Upper lobe of left lung (tissue), 6 donors: ENCODE results near the gene POC5. TPM values are rescaled to one million over a fixed set of nuclear protein-coding genes. Genes with fewer than 3 reads are reported as not detected.
"Not testable (repeated sequence)": the region's sequence is repeated elsewhere in the genome, so short reads cannot be mapped to it uniquely, and the experiment has no call there.

Source experiments
- ATAC-seq, 2 donors: fragments of 200-7000 bp; cut with Tn5 transposase; one replicate each; pipeline ENCODE4 v1.9.1; 2022; ENCODE audit warnings: mild to moderate bottlenecking in 2 of 2, moderate library complexity in 2 of 2; ENCODE audit not compliant: low FRiP score in 2 of 2
- DNase-seq, 2 donors: peaks; one replicate each; pipeline ENCODE4 v3.0.0-alpha.2; 2019 to 2020
- H3K27ac ChIP-seq, 4 donors: fragments of 200-600 bp; sonication (generic); one replicate each; pipeline ENCODE4 v1.5.1; 2016 to 2019
- H3K27me3 ChIP-seq, 4 donors: fragments of 200-600 bp; sonication (generic); one replicate each; pipeline ENCODE4 v1.5.1; 2017 to 2019
- H3K36me3 ChIP-seq, 4 donors: fragments of 200-600 bp; sonication (generic); one replicate each; pipeline ENCODE4 v1.5.1; 2016 to 2019
- H3K4me1 ChIP-seq, 4 donors: fragments of 200-600 bp; sonication (generic); one replicate each; pipeline ENCODE4 v1.5.1; 2018 to 2019
- H3K4me3 ChIP-seq, 4 donors: fragments of 200-600 bp; sonication (generic); one replicate each; pipeline ENCODE4 v1.5.1; 2017 to 2019; ENCODE audit warnings: mild to moderate bottlenecking in 2 of 4, moderate library complexity in 1 of 4
- H3K9me3 ChIP-seq, 4 donors: fragments of 200-600 bp; sonication (generic); one replicate each; pipeline ENCODE4 v1.5.1; 2018 to 2019
- CTCF ChIP-seq, 6 experiments: fragments of 450-650 bp in 4 of 6; fragments of 200-600 bp in 2 of 6; sonication (generic) in 2 of 6; IDR thresholded peaks; one replicate each; pipeline ENCODE4 v1.5.1; 2016 to 2019; ENCODE audit warnings: antibody characterized with exemption in 6 of 6
- EP300 ChIP-seq, 4 donors: sonication (generic); formaldehyde crosslinking; IDR thresholded peaks; one replicate each; pipeline ENCODE4 v1.5.1; 2017; ENCODE audit warnings: antibody characterized with exemption in 4 of 4, control low read depth in 2 of 4
- POLR2A ChIP-seq, 4 donors: fragments of 450-650 bp; IDR thresholded peaks; one replicate each; pipeline ENCODE4 v1.5.1; 2016 to 2017; ENCODE audit warnings: antibody characterized with exemption in 4 of 4, mild to moderate bottlenecking in 2 of 4
- POLR2AphosphoS5 ChIP-seq, 2 donors: sonication (generic); formaldehyde crosslinking; IDR thresholded peaks; one replicate each; pipeline ENCODE4 v1.5.1; 2017; ENCODE audit warnings: antibody characterized with exemption in 2 of 2
- WGBS, 2 donors: methylation state at CpG; one replicate each; pipeline ENCODE4 v1.1.5; 2017 to 2018; 5-methylcytosine and 5-hydroxymethylcytosine counted together
- total RNA-seq, 6 donors: library from RNA; depleted of rRNA in 4 of 6; stranded (reverse); fragments of >200 nt in 4 of 6; gene quantifications; one replicate each; pipeline versions ENCODE4 v1.1.0 to v1.2.1, GENCODE V29; 2016 to 2021
- donor health status: DM: no; HTN: no; CAD: no; lungs with moderate emphysema.
- donor health status: DM: no; HTN: yes; CAD: no; lungs with severe emphysema.

The POC5 gene
- total RNA-seq, 6 donors from 2014 or later: 8.9 to 46.2 (median 12.2) TPM

- H3K36me3 ChIP-seq: no peaks in the 10 kb centered on the region
- H3K4me3 ChIP-seq: no peak overlapping the region
- no peaks in the 10 kb centered on the region for H3K9me3 ChIP-seq
- DNase-seq (no peak), ATAC-seq (no peak)
- no peaks in the 10 kb centered on the region for H3K27me3 ChIP-seq
- H3K4me1 ChIP-seq: no peaks in the 10 kb centered on the region
- TF ChIP-seq POLR2AphosphoS5 (IDR thresholded peaks at IDR 0.05) (no peak), CTCF (IDR thresholded peaks at IDR 0.05) (no peak), POLR2A (IDR thresholded peaks at IDR 0.05) (no peak), EP300 (IDR thresholded peaks at IDR 0.05) (no peak)
- 63 to 76% methylated on average over 3 of the region's 3 CpGs for WGBS, 2 donors
- H3K27ac ChIP-seq: no peak overlapping the region
Measured at GRCh38 chr5:75729321-75729720, 12.1 kb upstream of the POC5 start.

- TF ChIP-seq POLR2AphosphoS5 (IDR thresholded peaks at IDR 0.05): no peak
- no peak for TF ChIP-seq CTCF (IDR thresholded peaks at IDR 0.05)
- TF ChIP-seq EP300 (IDR thresholded peaks at IDR 0.05): no peak
- TF ChIP-seq POLR2A (IDR thresholded peaks at IDR 0.05): no peak
- H3K36me3 ChIP-seq: no peaks in the 10 kb centered on the region
- no peak for DNase-seq
- ATAC-seq: no peak
- no peaks in the 10 kb centered on the region for H3K27me3 ChIP-seq
- no peak overlapping the region for H3K4me3 ChIP-seq
- H3K4me1 ChIP-seq: no peaks in the 10 kb centered on the region
- WGBS, 2 donors: 83 to 85% methylated on average over 2 of the region's 2 CpGs
- no peaks in the 10 kb centered on the region for H3K9me3 ChIP-seq
- no peak overlapping the region for H3K27ac ChIP-seq
Measured at GRCh38 chr5:75727931-75728330, 10.7 kb upstream of the POC5 start.

- H3K4me3 ChIP-seq, ATAC-seq, H3K9me3 ChIP-seq, H3K27me3 ChIP-seq, H3K4me1 ChIP-seq, DNase-seq, H3K36me3 ChIP-seq, H3K27ac ChIP-seq: not testable (repeated sequence)
Measured at GRCh38 chr5:75726224-75726623, 9.0 kb upstream of the POC5 start.

GRCh38 chr5:75723378-75723777, 6.1 kb upstream of the POC5 start:
- no peak for TF ChIP-seq EP300 (IDR thresholded peaks at IDR 0.05)
- TF ChIP-seq POLR2A (IDR thresholded peaks at IDR 0.05): no peak
- TF ChIP-seq CTCF (IDR thresholded peaks at IDR 0.05): no peak
- no peak for TF ChIP-seq POLR2AphosphoS5 (IDR thresholded peaks at IDR 0.05)
- H3K4me1 ChIP-seq: no peaks in the 10 kb centered on the region
- no peak for DNase-seq
- H3K4me3 ChIP-seq: no peak overlapping the region
- H3K36me3 ChIP-seq: no peaks in the 10 kb centered on the region
- no peak for ATAC-seq
- no peaks in the 10 kb centered on the region for H3K9me3 ChIP-seq
- WGBS, 2 donors: 75 to 84% methylated on average over 1 of the region's 1 CpG
- H3K27ac ChIP-seq: no peak overlapping the region
- H3K27me3 ChIP-seq: no peaks in the 10 kb centered on the region

- H3K4me1 ChIP-seq: peaks cover under 1 to 9% (median 1%) of the 10 kb centered on the region in 4 donors
- no peaks in the 10 kb centered on the region for H3K36me3 ChIP-seq
- DNase-seq: no peak
- H3K27ac ChIP-seq: no peak overlapping the region
- no peaks in the 10 kb centered on the region for H3K9me3 ChIP-seq
- no peak overlapping the region for H3K4me3 ChIP-seq
- TF ChIP-seq EP300 (IDR thresholded peaks at IDR 0.05) (no peak), CTCF (IDR thresholded peaks at IDR 0.05) (no peak), POLR2AphosphoS5 (IDR thresholded peaks at IDR 0.05) (no peak), POLR2A (IDR thresholded peaks at IDR 0.05) (no peak)
- 82 to 96% methylated on average over 1 of the region's 1 CpG for WGBS, 2 donors
- no peaks in the 10 kb centered on the region for H3K27me3 ChIP-seq
- no peak for ATAC-seq
Measured at GRCh38 chr5:75721573-75721972, 4.3 kb upstream of the POC5 start.
